ENCODE data around the gene DDX31.

Gene DDX31

DNA sequence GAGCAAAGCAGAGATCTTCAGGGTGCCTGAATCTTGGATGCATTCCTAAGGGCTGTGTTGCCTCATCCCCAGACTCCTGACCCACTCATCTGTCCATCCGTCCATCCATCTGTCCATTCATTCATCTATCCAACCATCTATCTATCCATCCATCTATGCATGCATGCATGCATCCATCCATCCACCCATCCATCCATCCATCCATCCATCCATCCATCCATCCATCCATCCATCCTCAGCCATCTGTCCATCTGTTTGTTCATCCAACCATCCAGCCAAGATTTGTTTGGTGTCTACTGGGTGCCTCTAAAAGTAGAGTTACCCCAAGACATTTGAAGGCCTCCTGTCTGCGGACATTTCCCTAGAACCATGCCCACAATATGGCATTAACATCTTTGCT, 115.0 kb downstream of the DDX31 start:
- TF ChIP-seq, protein P1, sequence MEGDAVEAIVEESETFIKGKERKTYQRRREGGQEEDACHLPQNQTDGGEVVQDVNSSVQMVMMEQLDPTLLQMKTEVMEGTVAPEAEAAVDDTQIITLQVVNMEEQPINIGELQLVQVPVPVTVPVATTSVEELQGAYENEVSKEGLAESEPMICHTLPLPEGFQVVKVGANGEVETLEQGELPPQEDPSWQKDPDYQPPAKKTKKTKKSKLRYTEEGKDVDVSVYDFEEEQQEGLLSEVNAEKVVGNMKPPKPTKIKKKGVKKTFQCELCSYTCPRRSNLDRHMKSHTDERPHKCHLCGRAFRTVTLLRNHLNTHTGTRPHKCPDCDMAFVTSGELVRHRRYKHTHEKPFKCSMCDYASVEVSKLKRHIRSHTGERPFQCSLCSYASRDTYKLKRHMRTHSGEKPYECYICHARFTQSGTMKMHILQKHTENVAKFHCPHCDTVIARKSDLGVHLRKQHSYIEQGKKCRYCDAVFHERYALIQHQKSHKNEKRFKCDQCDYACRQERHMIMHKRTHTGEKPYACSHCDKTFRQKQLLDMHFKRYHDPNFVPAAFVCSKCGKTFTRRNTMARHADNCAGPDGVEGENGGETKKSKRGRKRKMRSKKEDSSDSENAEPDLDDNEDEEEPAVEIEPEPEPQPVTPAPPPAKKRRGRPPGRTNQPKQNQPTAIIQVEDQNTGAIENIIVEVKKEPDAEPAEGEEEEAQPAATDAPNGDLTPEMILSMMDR (IDR thresholded peaks at IDR 0.05; ENCODE audit: control insufficient read depth, extremely low read depth, insufficient read depth) = no peak
- no peak overlapping the region for H3K4me3 ChIP-seq (ENCODE audit: low read depth, low read length)
- DNase-seq (ENCODE audit: low read depth) = no peak

DNA sequence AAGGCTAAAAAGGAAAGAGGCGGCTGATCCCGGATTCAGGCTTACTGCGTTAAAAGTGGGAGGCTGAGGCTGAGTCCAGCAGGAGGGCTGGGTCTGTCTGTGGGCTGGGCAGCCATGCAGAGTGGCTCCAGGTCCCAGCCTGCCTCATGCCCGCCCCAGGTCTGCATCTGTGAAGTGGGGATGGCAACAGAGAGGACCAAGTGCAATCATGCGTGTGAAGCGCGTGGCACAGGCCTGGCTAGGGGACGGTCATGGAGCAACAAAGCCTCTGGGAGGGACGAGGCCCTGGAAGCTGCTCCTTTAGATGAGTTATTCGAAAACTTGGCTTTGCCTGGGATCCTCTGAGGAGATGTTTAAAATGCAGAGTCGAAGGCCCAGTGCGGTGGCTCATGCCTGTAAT, 117.7 kb downstream of the DDX31 start:
- H3K4me3 ChIP-seq (ENCODE audit: low read depth, low read length) = no peak overlapping the region
- TF ChIP-seq, protein P1 (IDR thresholded peaks at IDR 0.05; ENCODE audit: control insufficient read depth, extremely low read depth, insufficient read depth) = no peak
- DNase-seq (ENCODE audit: low read depth) = no peak

DNA sequence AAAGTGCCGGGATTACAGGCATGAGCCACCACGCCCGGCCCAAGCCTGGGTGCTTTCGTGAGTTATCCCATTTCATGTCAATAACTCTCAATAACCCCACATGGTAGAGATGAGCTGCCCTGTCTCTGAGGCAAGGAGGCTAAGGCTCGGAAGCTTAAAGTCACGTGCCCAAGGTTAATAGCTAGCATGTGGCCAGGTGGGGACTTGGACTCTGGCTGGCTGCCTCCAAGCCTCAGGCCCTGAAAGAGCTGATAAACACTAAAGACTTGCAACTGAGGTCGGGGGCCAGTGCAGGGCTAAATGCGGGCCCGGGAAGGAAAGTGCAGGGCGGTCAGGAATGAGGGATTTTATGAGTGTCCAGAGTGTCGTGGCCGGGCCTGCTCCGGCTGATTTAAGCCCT, 118.2 kb downstream of the DDX31 start:
- TF ChIP-seq, protein P1 (IDR thresholded peaks at IDR 0.05; ENCODE audit: control insufficient read depth, extremely low read depth, insufficient read depth) = no peak
- H3K4me3 ChIP-seq (ENCODE audit: low read depth, low read length) = no peak overlapping the region
- DNase-seq (ENCODE audit: low read depth) = no peak

DNA sequence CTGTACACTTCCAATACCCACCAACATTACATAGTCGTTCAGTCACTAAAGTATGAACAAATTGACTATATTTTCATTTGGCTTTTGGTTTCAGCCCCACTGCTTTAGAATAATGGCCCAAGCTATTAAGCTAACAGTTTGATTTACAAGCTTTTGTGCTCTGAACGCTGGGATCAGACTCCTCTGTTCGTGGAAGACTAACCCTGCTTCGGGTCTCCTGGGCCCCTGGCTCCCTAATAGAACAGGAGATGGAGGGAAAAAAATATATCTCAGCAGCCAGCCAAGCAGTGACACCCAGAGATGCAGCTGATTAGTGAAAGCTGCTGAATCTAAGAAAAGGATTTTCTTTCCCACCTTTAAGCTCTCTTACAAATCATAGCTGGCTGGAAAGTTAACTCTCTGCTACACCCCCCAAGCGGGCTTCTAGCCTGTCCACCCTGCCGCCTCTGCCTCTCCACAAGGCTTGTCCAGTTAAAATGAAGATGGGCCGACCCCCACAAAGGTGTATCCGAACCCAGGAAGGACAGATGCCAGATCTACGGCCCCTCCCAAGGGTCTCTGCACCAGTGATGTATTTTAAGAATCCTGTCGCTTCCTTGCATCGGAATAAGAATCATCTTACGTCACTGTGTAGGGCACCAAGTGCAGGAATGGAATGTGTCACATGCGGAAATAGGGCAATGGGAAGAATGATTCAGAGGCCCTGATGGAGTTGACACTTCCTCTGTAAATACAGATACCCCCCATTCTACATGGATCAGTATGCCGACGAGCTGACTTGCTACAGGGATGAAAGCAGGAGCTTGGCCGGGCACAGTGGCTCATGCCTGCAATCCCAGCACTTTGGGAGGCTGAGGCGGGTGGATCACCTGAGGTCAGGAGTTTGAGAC, 120.8 kb downstream of the DDX31 start:
- DNase-seq (ENCODE audit: low read depth) = no peak
- H3K4me3 ChIP-seq (ENCODE audit: low read depth, low read length) = no peak overlapping the region

DNA sequence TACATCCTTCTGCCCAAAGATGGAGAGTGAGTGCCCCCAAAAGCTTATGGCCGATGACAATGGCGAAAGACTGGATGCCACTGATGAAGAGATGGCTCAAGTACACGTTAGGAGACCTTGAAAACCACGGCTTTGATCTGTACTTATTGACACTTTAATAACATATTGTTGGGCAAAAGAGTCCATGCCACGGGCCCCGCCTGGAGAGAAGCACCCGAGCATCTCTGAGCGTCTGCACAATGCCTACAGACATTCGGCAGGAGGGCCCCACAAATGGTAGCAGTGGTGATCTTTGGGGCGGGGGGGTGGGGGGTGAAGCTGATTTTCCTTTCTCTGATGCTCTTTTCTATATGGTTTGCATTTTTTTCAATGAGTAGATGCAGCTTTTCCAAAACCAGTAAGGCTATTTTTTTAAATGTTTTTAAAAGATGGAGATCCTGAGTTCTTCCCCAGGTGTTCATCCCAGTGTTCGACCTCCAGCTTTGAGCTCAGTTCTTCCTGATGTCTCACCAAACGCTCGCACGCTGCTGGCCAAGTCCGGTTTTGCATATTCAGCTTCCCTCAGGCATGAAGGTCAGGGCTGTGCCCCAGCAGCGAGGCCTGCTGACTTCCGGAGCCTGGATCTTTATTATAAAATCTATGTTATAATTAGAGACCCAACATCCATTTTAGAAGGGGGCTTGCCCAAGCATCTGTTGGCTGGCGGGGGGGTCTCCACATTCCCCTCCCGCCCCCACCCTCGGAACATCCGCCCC, 121.6 kb downstream of the DDX31 start:
- no peak for DNase-seq (ENCODE audit: low read depth)
- TF ChIP-seq, protein P1 (IDR thresholded peaks at IDR 0.05; ENCODE audit: control insufficient read depth, extremely low read depth, insufficient read depth) = no peak
- no peak overlapping the region for H3K4me3 ChIP-seq (ENCODE audit: low read depth, low read length)

More for the DNA sequence above, 120.8 kb downstream of the DDX31 start:
- TF ChIP-seq, protein P1 (IDR thresholded peaks at IDR 0.05; ENCODE audit: control insufficient read depth, extremely low read depth, insufficient read depth) = no peak

DNA sequence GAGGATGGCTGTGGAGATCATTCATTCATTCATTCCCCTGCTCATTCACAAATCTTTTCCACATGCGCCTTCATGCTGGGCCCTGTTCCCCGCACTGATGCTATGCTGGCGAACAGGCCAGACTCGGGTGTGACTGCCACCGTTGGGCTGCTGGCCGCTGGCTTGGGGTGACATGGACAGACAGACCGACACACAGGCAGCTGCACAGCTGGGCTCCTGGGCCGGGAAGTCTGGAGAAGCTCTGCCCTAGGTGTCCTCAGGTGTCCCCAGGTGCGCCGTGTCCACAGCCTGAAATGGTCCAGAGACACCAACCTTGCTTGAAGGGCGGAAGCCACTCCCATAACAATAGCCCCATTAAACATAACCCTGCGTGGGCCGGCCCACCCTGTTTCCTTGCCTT, 122.3 kb downstream of the DDX31 start:
- DNase-seq (ENCODE audit: low read depth) = no peak
- no peak overlapping the region for H3K4me3 ChIP-seq (ENCODE audit: low read depth, low read length)
- TF ChIP-seq, protein P1 (IDR thresholded peaks at IDR 0.05; ENCODE audit: control insufficient read depth, extremely low read depth, insufficient read depth) = no peak

Measured in LNCaP clone FGC (cell line).